Brain microvascular endothelial cell (primary cell): ENCODE results near the gene ERN2.

Experiments
- DNase-seq: peaks from one replicate; pipeline ENCODE4 v3.0.0-alpha.2; 2020
- H3K27ac ChIP-seq: fragments of 250-450 bp; sonication (Bioruptor Pico); 2 replicates; pipeline ENCODE4 v1.5.1; 2020; ENCODE audit warnings: mild to moderate bottlenecking, moderate library complexity
- H3K27me3 ChIP-seq: fragments of 250-450 bp; sonication (Bioruptor Pico); replicated peaks from 2 replicates; pipeline ENCODE4 v1.5.1; 2020; ENCODE audit warnings: mild to moderate bottlenecking
- H3K36me3 ChIP-seq: fragments of 250-450 bp; sonication (Bioruptor Pico); replicated peaks from 2 replicates; pipeline ENCODE4 v1.5.1; 2020; ENCODE audit warnings: mild to moderate bottlenecking
- H3K4me3 ChIP-seq: 2 replicates; pipeline ENCODE4 v1.5.1; 2011; ENCODE audit warnings: low read depth, mild to moderate bottlenecking, control low read depth, low read length, moderate library complexity
- in situ Hi-C: cut with HindIII; loops from 2 replicates; pipeline ENCODE4 v1.10.0; 2017; ENCODE audit warnings: low sequenced_read_pairs, low pct_ligation_motif_present
- TF ChIP-seq, protein P1 (sequence below): IDR thresholded peaks from 2 replicates; pipeline ENCODE4 v1.5.1; 2011; ENCODE audit warnings: low read depth, mild to moderate bottlenecking, moderate library complexity, low read length, control low read depth, inconsistent platforms; ENCODE audit errors: missing control alignments

ERN2 gene

DNA sequence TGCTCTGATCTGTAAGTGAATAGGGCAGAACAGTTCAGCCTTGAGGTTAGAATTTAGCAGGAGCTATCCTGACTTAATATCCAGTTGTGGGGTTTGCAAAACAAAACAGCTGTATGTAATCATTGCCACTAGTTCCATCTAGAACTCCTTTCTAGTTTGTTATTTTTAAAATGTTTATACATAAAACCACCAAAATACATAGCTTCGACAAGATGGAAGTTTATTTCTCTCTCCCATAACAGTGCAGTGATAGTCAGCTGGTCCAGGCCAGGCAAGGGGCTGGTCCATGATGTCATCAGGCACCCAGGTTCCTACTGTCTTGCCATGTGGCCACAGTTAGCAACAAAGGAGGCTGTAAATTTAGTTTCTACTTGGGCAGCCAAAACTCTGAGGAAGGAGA lies 44.8 kb downstream of the ERN2 start:
- Histone ChIP-seq H3K27ac (no peak overlapping the region), H3K4me3 (no peak overlapping the region), H3K27me3 (no peaks in the 10 kb centered on the region), H3K36me3 (peaks cover 66% of the 10 kb centered on the region)
- TF ChIP-seq, protein P1, sequence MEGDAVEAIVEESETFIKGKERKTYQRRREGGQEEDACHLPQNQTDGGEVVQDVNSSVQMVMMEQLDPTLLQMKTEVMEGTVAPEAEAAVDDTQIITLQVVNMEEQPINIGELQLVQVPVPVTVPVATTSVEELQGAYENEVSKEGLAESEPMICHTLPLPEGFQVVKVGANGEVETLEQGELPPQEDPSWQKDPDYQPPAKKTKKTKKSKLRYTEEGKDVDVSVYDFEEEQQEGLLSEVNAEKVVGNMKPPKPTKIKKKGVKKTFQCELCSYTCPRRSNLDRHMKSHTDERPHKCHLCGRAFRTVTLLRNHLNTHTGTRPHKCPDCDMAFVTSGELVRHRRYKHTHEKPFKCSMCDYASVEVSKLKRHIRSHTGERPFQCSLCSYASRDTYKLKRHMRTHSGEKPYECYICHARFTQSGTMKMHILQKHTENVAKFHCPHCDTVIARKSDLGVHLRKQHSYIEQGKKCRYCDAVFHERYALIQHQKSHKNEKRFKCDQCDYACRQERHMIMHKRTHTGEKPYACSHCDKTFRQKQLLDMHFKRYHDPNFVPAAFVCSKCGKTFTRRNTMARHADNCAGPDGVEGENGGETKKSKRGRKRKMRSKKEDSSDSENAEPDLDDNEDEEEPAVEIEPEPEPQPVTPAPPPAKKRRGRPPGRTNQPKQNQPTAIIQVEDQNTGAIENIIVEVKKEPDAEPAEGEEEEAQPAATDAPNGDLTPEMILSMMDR: no peak
- in situ Hi-C loops: no loop called here
- no peak for DNase-seq

DNA sequence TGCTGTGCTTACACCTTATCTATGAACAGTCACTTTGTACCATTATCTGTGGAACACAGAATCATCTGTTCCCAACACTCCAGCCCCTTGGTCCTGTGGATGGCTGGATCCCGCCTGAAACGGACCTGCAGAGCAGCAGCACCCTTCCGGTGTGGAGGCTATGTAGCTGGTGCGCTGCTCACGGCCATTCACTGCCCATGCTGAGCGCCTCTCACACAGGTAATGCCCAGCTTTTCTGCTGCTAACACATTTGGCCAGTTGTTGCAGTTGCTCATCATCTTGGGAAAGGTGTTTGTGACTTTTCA lies 45.7 kb downstream of the ERN2 start:
- DNase-seq: no peak
- Histone ChIP-seq H3K27ac (no peak overlapping the region), H3K36me3 (peaks cover 74% of the 10 kb centered on the region), H3K4me3 (no peak overlapping the region), H3K27me3 (no peaks in the 10 kb centered on the region)
- TF ChIP-seq, protein P1: no peak
- in situ Hi-C loops: no loop called here

DNA sequence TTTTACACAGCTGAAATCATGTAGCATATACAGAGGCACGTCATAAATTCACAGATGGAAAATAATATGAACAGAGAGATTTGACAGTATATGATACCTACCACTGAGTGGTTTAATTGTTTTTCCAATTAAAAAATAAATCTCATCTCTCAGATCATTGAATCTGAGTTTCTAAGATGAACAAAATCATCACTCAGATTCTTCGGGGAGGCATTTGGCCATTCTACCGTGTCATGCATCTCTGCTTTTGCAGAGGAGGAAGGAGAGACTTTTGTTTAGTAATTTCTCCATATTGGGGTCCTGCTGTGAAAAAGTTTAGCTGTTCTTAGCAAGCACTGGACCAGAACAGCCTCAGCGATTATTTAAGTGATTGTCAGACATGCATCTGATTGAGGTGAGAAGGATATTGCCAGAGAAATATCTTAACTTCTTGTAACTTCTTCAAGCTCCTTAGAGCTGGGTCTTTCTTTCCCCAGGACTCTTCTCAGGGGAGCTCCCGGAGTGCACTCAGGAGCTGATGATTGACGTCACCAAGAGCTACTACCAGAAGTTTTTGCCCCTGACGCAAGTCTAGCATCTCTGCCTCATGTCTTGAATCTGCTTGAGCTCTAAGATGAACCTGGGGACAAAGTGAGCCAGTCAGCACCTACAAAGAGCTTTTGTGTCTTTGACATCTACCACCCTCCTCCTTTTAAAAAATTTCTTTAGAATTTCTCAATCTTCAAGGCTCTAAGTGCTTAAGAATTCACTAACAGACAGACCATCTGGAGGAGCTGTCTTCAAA lies 46.3 kb downstream of the ERN2 start:
- H3K27ac ChIP-seq: no peak overlapping the region
- in situ Hi-C loops: no loop called here
- H3K4me3 ChIP-seq: no peak overlapping the region
- no peaks in the 10 kb centered on the region for H3K27me3 ChIP-seq
- H3K36me3 ChIP-seq: peaks cover 78% of the 10 kb centered on the region
- TF ChIP-seq, protein P1: no peak
- DNase-seq: no peak

DNA sequence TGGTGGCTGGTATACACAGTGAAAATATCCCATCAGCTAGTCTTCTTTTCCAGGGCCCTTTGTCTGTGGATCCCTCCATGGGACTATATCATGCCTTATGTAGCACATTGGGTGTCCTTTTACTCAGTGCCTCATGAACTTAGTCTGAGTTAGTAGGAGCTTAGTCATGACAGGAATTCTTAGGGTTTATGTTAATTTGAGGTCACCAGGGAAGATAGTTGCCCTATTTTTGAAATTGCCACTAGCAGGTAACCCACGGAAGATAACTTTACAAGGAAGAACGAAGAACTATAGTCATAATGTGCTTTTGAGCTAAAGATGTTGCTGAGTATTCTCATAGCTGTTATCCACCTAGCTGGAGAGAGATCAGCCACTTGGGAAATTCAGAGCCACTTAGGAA lies 49.1 kb downstream of the ERN2 start:
- in situ Hi-C loops: no loop called here
- DNase-seq: no peak
- no peaks in the 10 kb centered on the region for H3K27me3 ChIP-seq
- no peak overlapping the region for H3K4me3 ChIP-seq
- H3K27ac ChIP-seq: no peak overlapping the region
- peaks cover 83% of the 10 kb centered on the region for H3K36me3 ChIP-seq
- TF ChIP-seq, protein P1: no peak

DNA sequence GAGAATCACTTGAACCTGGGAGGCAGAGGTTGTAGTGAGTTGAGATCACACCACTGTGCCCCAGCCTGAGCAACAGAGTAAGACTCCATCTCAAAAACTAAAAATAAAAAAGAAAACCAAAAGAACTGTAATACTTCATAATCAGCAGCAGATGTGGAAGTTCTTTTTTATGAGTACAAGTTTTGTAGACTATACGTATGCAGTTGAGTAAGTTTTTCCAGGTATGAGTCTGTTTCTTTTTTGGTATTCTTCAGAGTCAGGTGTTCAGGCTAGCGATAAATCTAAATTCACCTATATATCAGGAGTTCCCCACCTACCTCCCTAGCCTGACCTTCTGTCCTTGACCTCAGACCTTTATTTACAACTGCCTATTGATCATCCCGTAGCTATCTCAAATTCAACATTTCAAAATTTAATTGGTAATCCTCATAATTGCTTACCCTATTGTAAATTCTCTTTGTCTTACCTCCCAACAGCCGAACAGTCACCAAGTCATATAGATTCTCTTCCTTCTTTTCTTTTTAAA lies 61.0 kb downstream of the ERN2 start:
- Histone ChIP-seq H3K4me3 (no peak overlapping the region), H3K27me3 (no peaks in the 10 kb centered on the region), H3K27ac (no peak overlapping the region), H3K36me3 (peaks cover 29% of the 10 kb centered on the region)
- TF ChIP-seq, protein P1: no peak
- in situ Hi-C loops: no loop called here
- no peak for DNase-seq
